Hepatocyte (in vitro differentiated cells): ENCODE data around the gene MALAT1. TPM values are rescaled to one million over a fixed set of nuclear protein-coding genes. Genes with fewer than 3 reads are reported as not detected.
"Not testable (repeated sequence)": the region's sequence is repeated elsewhere in the genome, so short reads cannot be mapped to it uniquely, and the experiment has no call there.

Source experiments
- DNase-seq: peaks from one replicate; pipeline ENCODE4 v3.0.0-alpha.2; 2016; ENCODE audit warnings: low spot score
- H2AFZ ChIP-seq: fragments of 200-600 bp; sonication (generic); 2 replicates; pipeline ENCODE4 v1.6.0; 2016; ENCODE audit warnings: antibody characterized with exemption, mild to moderate bottlenecking
- H3K27ac ChIP-seq: fragments of 200-600 bp; sonication (generic); 2 replicates; pipeline ENCODE4 v1.5.1; 2016; ENCODE audit warnings: mild to moderate bottlenecking
- H3K27me3 ChIP-seq: fragments of 200-600 bp; sonication (generic); 2 replicates; pipeline ENCODE4 v1.6.1; 2016
- H3K36me3 ChIP-seq: fragments of 200-600 bp; sonication (generic); replicated peaks from 2 replicates; pipeline ENCODE4 v1.5.1; 2016; ENCODE audit warnings: low read depth; ENCODE audit not compliant: insufficient read depth
- H3K4me1 ChIP-seq: fragments of 200-600 bp; sonication (generic); 2 replicates; pipeline ENCODE4 v1.5.1; 2016; ENCODE audit warnings: mild to moderate bottlenecking, moderate library complexity; ENCODE audit not compliant: insufficient read depth
- H3K4me2 ChIP-seq: fragments of 200-600 bp; sonication (generic); 2 replicates; pipeline ENCODE4 v1.6.0; 2016
- H3K4me3 ChIP-seq: fragments of 200-600 bp; sonication (generic); 2 replicates; pipeline ENCODE4 v1.5.1; 2016; ENCODE audit warnings: mild to moderate bottlenecking
- H3K79me2 ChIP-seq: fragments of 200-600 bp; sonication (generic); 2 replicates; pipeline ENCODE4 v1.6.0; 2017; ENCODE audit warnings: mild to moderate bottlenecking
- H3K9me2 ChIP-seq: fragments of 200-600 bp; sonication (generic); replicated peaks from 2 replicates; pipeline ENCODE4 v1.6.0; 2017; ENCODE audit warnings: mild to moderate bottlenecking; ENCODE audit not compliant: insufficient read depth
- H3K9me3 ChIP-seq: fragments of 200-600 bp; sonication (generic); 2 replicates; pipeline ENCODE4 v1.5.1; 2016; ENCODE audit warnings: low read depth, mild to moderate bottlenecking
- H4K20me1 ChIP-seq: fragments of 200-600 bp; sonication (generic); 2 replicates; pipeline ENCODE4 v1.6.0; 2016; ENCODE audit warnings: mild to moderate bottlenecking; ENCODE audit not compliant: insufficient read depth, poor library complexity, severe bottlenecking
- CTCF ChIP-seq: fragments of 200-600 bp; sonication (generic); IDR thresholded peaks from 2 replicates; pipeline ENCODE4 v1.5.1; 2016; ENCODE audit warnings: antibody characterized with exemption, mild to moderate bottlenecking; ENCODE audit not compliant: poor library complexity
- EZH2 ChIP-seq: fragments of 200-600 bp; sonication (generic); IDR thresholded peaks from 2 replicates; pipeline ENCODE4 v1.6.1; 2016; ENCODE audit warnings: antibody characterized with exemption, mild to moderate bottlenecking, borderline replicate concordance
- EZH2phosphoT487 ChIP-seq: fragments of 200-600 bp; sonication (generic); IDR thresholded peaks from one replicate; pipeline ENCODE4 v1.6.1; 2018; ENCODE audit warnings: antibody characterized with exemption, mild to moderate bottlenecking, low read depth, moderate library complexity; ENCODE audit not compliant: unreplicated experiment, severe bottlenecking
- WGBS: methylation state at CpG from one replicate; pipeline ENCODE4 v1.1.6; 2016; ENCODE audit warnings: low lambda C conversion rate; ENCODE audit errors: missing lambda C conversion rate; 5-methylcytosine and 5-hydroxymethylcytosine counted together
- polyA plus RNA-seq: library from polyadenylated mRNA; unstranded; fragments of >200 nt; fragmentation: Nextera tagmentation; extraction: Ambion mirVana; gene quantifications from 2 replicates; pipeline ENCODE4 v1.2.1, GENCODE V29; 2016
- total RNA-seq: library from RNA; depleted of rRNA; stranded (reverse); fragments of >200 nt; gene quantifications from 2 replicates; pipeline ENCODE4 v1.2.3, GENCODE V29; 2014

The MALAT1 gene
- total and polyA plus RNA-seq, 2 experiments from 2014 or later = 8,000 to 16,690 TPM

GRCh38 chr11:65468874-65469333 is 29.9 kb upstream of the MALAT1 start:
- H3K79me2 ChIP-seq = peaks cover 43% of the 10 kb centered on the region
- H3K4me3 ChIP-seq = no peak overlapping the region
- no peak overlapping the region for H2AFZ ChIP-seq
- H3K9me3 ChIP-seq = no peaks in the 10 kb centered on the region
- no peaks in the 10 kb centered on the region for H3K27me3 ChIP-seq
- H3K4me2 ChIP-seq = no peak overlapping the region
- DNase-seq = peak; percentile 91
- no peaks in the 10 kb centered on the region for H4K20me1 ChIP-seq
- peak; percentile 70 for TF ChIP-seq CTCF
- no peak for TF ChIP-seq EZH2phosphoT487
- H3K9me2 ChIP-seq = no peaks in the 10 kb centered on the region
- no peaks in the 10 kb centered on the region for H3K36me3 ChIP-seq
- peak overlapping the region; percentile 5 for H3K27ac ChIP-seq
- H3K4me1 ChIP-seq = peaks cover 22% of the 10 kb centered on the region
- 18% methylated on average over 3 of the region's 3 CpGs for WGBS

- H3K27me3 ChIP-seq = no peaks in the 10 kb centered on the region
- 86% methylated on average over 8 of the region's 8 CpGs for WGBS
- DNase-seq = no peak
- H4K20me1 ChIP-seq = no peaks in the 10 kb centered on the region
- TF ChIP-seq EZH2 (no peak), EZH2phosphoT487 (no peak), CTCF (no peak)
- H2AFZ ChIP-seq = no peak overlapping the region
- peak overlapping the region; percentile 62 for H3K4me2 ChIP-seq
- no peaks in the 10 kb centered on the region for H3K9me3 ChIP-seq
- no peak overlapping the region for H3K4me3 ChIP-seq
- H3K36me3 ChIP-seq = no peaks in the 10 kb centered on the region
- peaks cover 22% of the 10 kb centered on the region for H3K4me1 ChIP-seq
- no peaks in the 10 kb centered on the region for H3K9me2 ChIP-seq
- H3K79me2 ChIP-seq = peaks cover 59% of the 10 kb centered on the region
- peak overlapping the region; percentile 95 for H3K27ac ChIP-seq
Observed at GRCh38 chr11:65470433-65471049, 28.3 kb upstream of the MALAT1 start.

- H3K4me2 ChIP-seq = peak overlapping the region; percentile 62
- H3K9me3 ChIP-seq = no peaks in the 10 kb centered on the region
- H3K4me1 ChIP-seq = peaks cover 28% of the 10 kb centered on the region
- H3K27me3 ChIP-seq = no peaks in the 10 kb centered on the region
- 67% methylated on average over 8 of the region's 8 CpGs for WGBS
- DNase-seq = peak; percentile 75
- H3K4me3 ChIP-seq = no peak overlapping the region
- no peaks in the 10 kb centered on the region for H3K36me3 ChIP-seq
- H3K79me2 ChIP-seq = peaks cover 68% of the 10 kb centered on the region
- H4K20me1 ChIP-seq = no peaks in the 10 kb centered on the region
- no peaks in the 10 kb centered on the region for H3K9me2 ChIP-seq
- peak overlapping the region; percentile 95 for H3K27ac ChIP-seq
- no peak overlapping the region for H2AFZ ChIP-seq
- TF ChIP-seq EZH2 (no peak), EZH2phosphoT487 (no peak), CTCF (peak; percentile 46)
Observed at GRCh38 chr11:65471447-65471891, 27.4 kb upstream of the MALAT1 start.

- 82% methylated on average over 14 of the region's 14 CpGs for WGBS
- Histone ChIP-seq H3K27ac (peak overlapping the region; percentile 95), H3K79me2 (peaks cover 76% of the 10 kb centered on the region), H3K4me2 (peak overlapping the region; percentile 57), H3K4me1 (peaks cover 30% of the 10 kb centered on the region)
- H4K20me1 ChIP-seq, H3K9me3 ChIP-seq, H3K9me2 ChIP-seq, H3K36me3 ChIP-seq, H2AFZ ChIP-seq, H3K27me3 ChIP-seq, H3K4me3 ChIP-seq, DNase-seq: not testable (repeated sequence)
Observed at GRCh38 chr11:65472588-65473277, 26.1 kb upstream of the MALAT1 start.
